IMR-90 (cell line): Measurements from ENCODE around the gene COLEC12. TPM values are rescaled to one million over a fixed set of nuclear protein-coding genes. Genes with fewer than 3 reads are reported as not detected.

Experiments
- ATAC-seq: fragments of 200-7000 bp; cut with Tn5 transposase; 2 replicates; pipeline ENCODE4 v1.9.1; 2020; ENCODE audit warnings: low read depth, mild to moderate bottlenecking, moderate library complexity
- BruUV-seq: library from RNA; stranded (reverse); fragments of 400-500 nt; replicated peaks from 2 replicates; lab custom pipeline; 2021; lab: Mats Ljungman, UMichigan
- CTCF ChIA-PET: fragments of 300-600 bp; formaldehyde crosslinking; extraction: SDS; loops from one replicate; lab custom pipeline; 2021; ENCODE audit warnings: antibody characterized with exemption; lab: Yijun Ruan, JAX
- POLR2A ChIA-PET: fragments of 300-600 bp; sonication (Branson Sonifier 250); formaldehyde crosslinking; loops from one replicate; lab custom pipeline; 2022; ENCODE audit warnings: antibody characterized with exemption; ENCODE audit not compliant: unreplicated experiment; lab: Charles Lee
- DNase-seq: peaks from one replicate; pipeline ENCODE4 v3.0.0; 2013
- H2AFZ ChIP-seq: replicated peaks from 2 replicates; pipeline ENCODE3; 2013; ENCODE audit warnings: low read length, mild to moderate bottlenecking; ENCODE audit not compliant: poor library complexity
- H2AK5ac ChIP-seq: 2 replicates; pipeline ENCODE4 v1.6.1; 2013; ENCODE audit warnings: low read depth, low read length, inconsistent platforms
- H2AK9ac ChIP-seq: replicated peaks from 2 replicates; pipeline ENCODE3; 2013; ENCODE audit warnings: mild to moderate bottlenecking, low read depth, low read length, moderate library complexity; ENCODE audit not compliant: poor library complexity
- H2BK120ac ChIP-seq: 2 replicates; pipeline ENCODE4 v1.6.1; 2013; ENCODE audit warnings: low read depth, low read length, inconsistent platforms
- H2BK15ac ChIP-seq: 3 replicates; pipeline ENCODE4 v1.6.1; 2013; ENCODE audit warnings: low read depth, low read length, inconsistent platforms
- H2BK20ac ChIP-seq: 2 replicates; pipeline ENCODE4 v1.6.1; 2013; ENCODE audit warnings: low read depth, mild to moderate bottlenecking, inconsistent platforms, low read length, moderate library complexity
- H2BK5ac ChIP-seq: 2 replicates; pipeline ENCODE4 v1.6.1; 2013; ENCODE audit warnings: mild to moderate bottlenecking, low read depth, low read length, inconsistent platforms; ENCODE audit not compliant: poor library complexity, severe bottlenecking
- H3K14ac ChIP-seq: replicated peaks from 2 replicates; pipeline ENCODE4 v1.6.1; 2013; ENCODE audit warnings: low read depth, low read length, inconsistent platforms
- H3K18ac ChIP-seq: 2 replicates; pipeline ENCODE4 v1.6.1; 2013; ENCODE audit warnings: low read depth, low read length, control low read depth
- H3K23ac ChIP-seq: 2 replicates; pipeline ENCODE4 v1.6.1; 2013; ENCODE audit warnings: low read depth, low read length, inconsistent platforms
- H3K27ac ChIP-seq: 2 replicates; pipeline ENCODE4 v1.5.1; 2013; ENCODE audit warnings: mild to moderate bottlenecking, control low read depth, low read length; ENCODE audit not compliant: insufficient read depth
- H3K27me3 ChIP-seq: 2 replicates; pipeline ENCODE4 v1.6.1; 2013; ENCODE audit warnings: low read length; ENCODE audit not compliant: control insufficient read depth, insufficient read depth
- H3K36me3 ChIP-seq: 2 replicates; pipeline ENCODE4 v1.6.1; 2013; ENCODE audit warnings: low read length, mixed read lengths; ENCODE audit not compliant: control insufficient read depth, insufficient read depth
- H3K4ac ChIP-seq: 2 replicates; pipeline ENCODE4 v1.6.1; 2013; ENCODE audit warnings: low read depth, low read length, inconsistent platforms
- H3K4me1 ChIP-seq: 2 replicates; pipeline ENCODE4 v1.6.1; 2013; ENCODE audit warnings: low read length, mixed read lengths; ENCODE audit not compliant: control insufficient read depth, insufficient read depth
- H3K4me2 ChIP-seq: 2 replicates; pipeline ENCODE4 v1.6.1; 2013; ENCODE audit warnings: low read depth, mild to moderate bottlenecking, control low read depth, low read length, moderate library complexity
- H3K4me3 ChIP-seq: 2 replicates; pipeline ENCODE4 v1.5.1; 2013; ENCODE audit warnings: low read depth, mild to moderate bottlenecking, control low read depth, low read length, moderate library complexity; ENCODE audit not compliant: insufficient read depth
- H3K56ac ChIP-seq: 2 replicates; pipeline ENCODE4 v1.6.1; 2013; ENCODE audit warnings: low read length, inconsistent platforms; ENCODE audit not compliant: insufficient read depth; ENCODE audit errors: extremely low read depth
- H3K79me1 ChIP-seq, 2 experiments: 2 replicates each; pipeline ENCODE4 v1.6.1; 2013; ENCODE audit warnings: low read length in 2 of 2, inconsistent platforms in 1 of 2, low read depth in 1 of 2
- H3K9ac ChIP-seq: 2 replicates; pipeline ENCODE4 v1.6.1; 2013; ENCODE audit warnings: low read depth, low read length, control low read depth
- H3K9me1 ChIP-seq: 2 replicates; pipeline ENCODE4 v1.6.1; 2013; ENCODE audit warnings: low read length, inconsistent platforms; ENCODE audit not compliant: insufficient read depth
- H3K9me3 ChIP-seq: 2 replicates; pipeline ENCODE4 v1.6.1; 2013; ENCODE audit warnings: low read length; ENCODE audit not compliant: control insufficient read depth, insufficient read depth
- H4K20me1 ChIP-seq: 2 replicates; pipeline ENCODE4 v1.6.1; 2013; ENCODE audit warnings: low read length, inconsistent platforms; ENCODE audit not compliant: insufficient read depth
- H4K5ac ChIP-seq: 2 replicates; pipeline ENCODE4 v1.6.1; 2013; ENCODE audit warnings: mild to moderate bottlenecking, low read depth, low read length, control low read depth
- H4K8ac ChIP-seq, 2 experiments: 2 replicates each; pipeline ENCODE4 v1.6.1; 2013; ENCODE audit warnings: low read depth in 2 of 2, low read length in 2 of 2, control low read depth in 1 of 2, inconsistent platforms in 1 of 2
- H4K91ac ChIP-seq: 2 replicates; pipeline ENCODE4 v1.6.1; 2013; ENCODE audit warnings: low read depth, low read length, inconsistent platforms; ENCODE audit not compliant: insufficient read depth
- CEBPB ChIP-seq: IDR thresholded peaks from 2 replicates; pipeline ENCODE4 v1.6.1; 2012; ENCODE audit warnings: low read depth, low read length, improper control_type of control experiment
- MAFK ChIP-seq: IDR thresholded peaks from 2 replicates; pipeline ENCODE4 v1.6.1; 2012; ENCODE audit warnings: low read depth, low read length, improper control_type of control experiment
- MXI1 ChIP-seq: IDR thresholded peaks from 2 replicates; pipeline ENCODE4 v1.6.1; 2012; ENCODE audit warnings: low read depth, mild to moderate bottlenecking, low read length, moderate library complexity, borderline replicate concordance
- RCOR1 ChIP-seq: IDR thresholded peaks from 2 replicates; pipeline ENCODE4 v1.6.1; 2012; ENCODE audit warnings: mild to moderate bottlenecking, low read length, improper control_type of control experiment; ENCODE audit not compliant: insufficient replicate concordance
- SMC3 ChIP-seq: fragments of 150-350 bp; IDR thresholded peaks from 2 replicates; pipeline ENCODE4 v1.6.1; 2016; ENCODE audit warnings: low read depth, mild to moderate bottlenecking, antibody characterized with exemption, low read length, moderate library complexity
- WGBS, 2 experiments: methylation state at CpG; one replicate each; pipeline versions ENCODE4 v1.1.5 to v1.1.7; 2013; ENCODE audit warnings: missing lambda C conversion rate in 2 of 2; ENCODE audit not compliant: insufficient read length in 1 of 2; ENCODE audit errors: extremely low coverage in 2 of 2; 5-methylcytosine and 5-hydroxymethylcytosine counted together
- dilution Hi-C: fragments of 300-500 bp; cut with HindIII; formaldehyde crosslinking; loops from one replicate; pipeline ENCODE4 v1.14.3; 2018; ENCODE audit warnings: low sequenced_read_pairs; ENCODE audit not compliant: unreplicated experiment
- in situ Hi-C: fragments of 300-500 bp; cut with MboI; formaldehyde crosslinking; loops from 3 replicates; pipeline ENCODE4 v1.14.3; 2019; ENCODE audit warnings: low sequenced_read_pairs, inconsistent platforms, mixed read lengths
- intact Hi-C: fragments of 100-400 bp; cut with micrococcal nuclease; formaldehyde crosslinking; loops from 2 replicates; pipeline ENCODE4 v1.10.0; 2022
- polyA plus RNA-seq, 3 experiments: library from polyadenylated mRNA; depleted of rRNA; stranded (reverse); fragments of >200 nt; gene quantifications; 2 replicates each; pipeline ENCODE4 v1.2.3, GENCODE V29; 2012; ENCODE audit warnings: low replicate concordance in 1 of 3
- total RNA-seq: library from RNA; depleted of rRNA; stranded (reverse); fragments of >200 nt; gene quantifications from 2 replicates; pipeline ENCODE4 v1.2.3, GENCODE V29; 2012
- TF ChIP-seq, protein P1 (sequence below): fragments of 150-350 bp; IDR thresholded peaks from 2 replicates; pipeline ENCODE4 v1.6.1; 2017; ENCODE audit warnings: mild to moderate bottlenecking, antibody characterized with exemption, low read length, low read depth

The COLEC12 gene
- total and polyA plus RNA-seq, 2 of the 4 experiments (the other 2 are of a cell fraction), result 1.0 to 2.3 TPM

DNA sequence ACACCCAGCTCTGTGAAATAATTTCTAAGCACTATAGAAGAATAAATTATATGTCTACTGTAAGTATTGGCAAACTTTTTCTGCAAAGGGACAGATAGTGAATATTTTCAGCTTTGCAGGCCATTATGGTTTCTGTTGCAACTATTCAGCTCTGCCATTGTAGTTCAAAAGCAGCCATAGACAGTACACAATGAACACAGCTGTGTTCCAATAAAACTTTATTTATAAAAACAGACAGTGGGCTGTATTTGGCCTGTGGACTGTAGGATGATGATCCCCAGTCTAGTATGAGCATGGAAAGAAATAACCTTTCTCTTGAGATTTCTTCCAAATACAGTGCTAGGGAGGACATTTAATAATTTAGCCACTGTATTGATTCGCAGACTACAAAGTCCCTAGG is 197.5 kb downstream of the COLEC12 start:
- BruUV-seq, result no TSS peak
- Histone ChIP-seq H3K9me3 (no peaks in the 10 kb centered on the region), H2BK5ac (no peak overlapping the region), H4K8ac (no peak overlapping the region), H3K27me3 (peaks cover 54% of the 10 kb centered on the region), H4K20me1 (no peaks in the 10 kb centered on the region), H2AK5ac (no peak overlapping the region), H3K79me1 (no peaks in the 10 kb centered on the region), H3K14ac (no peak overlapping the region), H2AK9ac (no peak overlapping the region), H2BK120ac (no peak overlapping the region), H3K9ac (no peak overlapping the region), H4K91ac (no peak overlapping the region), H2BK20ac (no peak overlapping the region), H4K5ac (no peak overlapping the region), H3K9me1 (no peaks in the 10 kb centered on the region), H3K4me1 (no peaks in the 10 kb centered on the region), H3K18ac (no peak overlapping the region), H3K4me2 (no peak overlapping the region), H2AFZ (no peak overlapping the region), H3K56ac (no peak overlapping the region), H3K4ac (no peak overlapping the region), H3K36me3 (no peaks in the 10 kb centered on the region), H2BK15ac (no peak overlapping the region), H3K27ac (no peak overlapping the region), H3K23ac (no peak overlapping the region), H3K4me3 (no peak overlapping the region)
- no peak for ATAC-seq
- no CpG with 5 or more reads among the region's 1 CpG for WGBS, 2 experiments
- ChIA-PET POLR2A (interaction anchor here (0.6 kb wide), 1 partner anchor 37 kb away, joined by 5 read pairs; no protein-coding TSS in a partner anchor), CTCF (no interaction called here)
- in situ Hi-C loops (no loop called here), dilution Hi-C loops (no loop called here), intact Hi-C loops (no loop called here)
- DNase-seq, result no peak
- no peak for TF ChIP-seq SMC3
- no peak for TF ChIP-seq MXI1
- TF ChIP-seq CEBPB, result no peak
- TF ChIP-seq RCOR1, result no peak
- TF ChIP-seq, protein P1, sequence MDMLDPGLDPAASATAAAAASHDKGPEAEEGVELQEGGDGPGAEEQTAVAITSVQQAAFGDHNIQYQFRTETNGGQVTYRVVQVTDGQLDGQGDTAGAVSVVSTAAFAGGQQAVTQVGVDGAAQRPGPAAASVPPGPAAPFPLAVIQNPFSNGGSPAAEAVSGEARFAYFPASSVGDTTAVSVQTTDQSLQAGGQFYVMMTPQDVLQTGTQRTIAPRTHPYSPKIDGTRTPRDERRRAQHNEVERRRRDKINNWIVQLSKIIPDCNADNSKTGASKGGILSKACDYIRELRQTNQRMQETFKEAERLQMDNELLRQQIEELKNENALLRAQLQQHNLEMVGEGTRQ, result no peak
- no peak for TF ChIP-seq MAFK
